Suprapubic skin (tissue), 4 donors: ENCODE measurements around the gene APOB.

Experiments used
- EP300 ChIP-seq: sonication (generic); formaldehyde crosslinking; IDR thresholded peaks from one replicate; pipeline ENCODE4 v1.6.1; 2017; ENCODE audit warnings: antibody characterized with exemption
- POLR2A ChIP-seq, 2 donors: fragments of 450-650 bp; IDR thresholded peaks; one replicate each; pipeline ENCODE4 v1.6.1; 2017; ENCODE audit warnings: antibody characterized with exemption in 2 of 2, mild to moderate bottlenecking in 2 of 2, moderate library complexity in 2 of 2
- POLR2AphosphoS5 ChIP-seq, 3 donors: sonication (generic); formaldehyde crosslinking; IDR thresholded peaks; one replicate each; pipeline ENCODE4 v1.6.1; 2017; ENCODE audit warnings: antibody characterized with exemption in 3 of 3
- TF ChIP-seq, protein P1 (sequence below), 2 donors: fragments of 200-600 bp in 1 of 2; fragments of 450-650 bp in 1 of 2; sonication (generic) in 1 of 2; IDR thresholded peaks; one replicate each; pipeline ENCODE4 v1.5.1; 2016 to 2019; ENCODE audit warnings: antibody characterized with exemption in 2 of 2, mild to moderate bottlenecking in 1 of 2, moderate library complexity in 1 of 2

DNA sequence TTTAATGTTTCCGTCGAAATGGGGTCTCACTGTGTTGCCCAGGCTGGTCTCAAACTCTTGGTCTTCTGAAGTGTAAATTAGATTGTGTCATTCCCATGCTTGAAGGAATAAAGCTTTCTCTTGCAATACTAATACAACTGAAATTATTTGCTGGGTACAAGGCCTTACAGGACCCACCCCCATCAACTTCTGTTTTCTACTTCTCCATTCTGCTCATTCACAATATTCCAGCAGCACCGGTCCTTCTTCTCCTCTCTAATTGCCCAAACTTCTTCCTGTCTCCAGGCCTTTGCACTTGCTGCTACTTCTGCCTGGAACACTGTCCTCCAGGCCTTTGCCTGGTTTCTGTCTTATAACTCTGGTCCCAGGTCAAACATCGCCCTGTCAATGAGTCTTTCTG is 73.8 kb downstream of the APOB start:
- TF ChIP-seq, protein P1, sequence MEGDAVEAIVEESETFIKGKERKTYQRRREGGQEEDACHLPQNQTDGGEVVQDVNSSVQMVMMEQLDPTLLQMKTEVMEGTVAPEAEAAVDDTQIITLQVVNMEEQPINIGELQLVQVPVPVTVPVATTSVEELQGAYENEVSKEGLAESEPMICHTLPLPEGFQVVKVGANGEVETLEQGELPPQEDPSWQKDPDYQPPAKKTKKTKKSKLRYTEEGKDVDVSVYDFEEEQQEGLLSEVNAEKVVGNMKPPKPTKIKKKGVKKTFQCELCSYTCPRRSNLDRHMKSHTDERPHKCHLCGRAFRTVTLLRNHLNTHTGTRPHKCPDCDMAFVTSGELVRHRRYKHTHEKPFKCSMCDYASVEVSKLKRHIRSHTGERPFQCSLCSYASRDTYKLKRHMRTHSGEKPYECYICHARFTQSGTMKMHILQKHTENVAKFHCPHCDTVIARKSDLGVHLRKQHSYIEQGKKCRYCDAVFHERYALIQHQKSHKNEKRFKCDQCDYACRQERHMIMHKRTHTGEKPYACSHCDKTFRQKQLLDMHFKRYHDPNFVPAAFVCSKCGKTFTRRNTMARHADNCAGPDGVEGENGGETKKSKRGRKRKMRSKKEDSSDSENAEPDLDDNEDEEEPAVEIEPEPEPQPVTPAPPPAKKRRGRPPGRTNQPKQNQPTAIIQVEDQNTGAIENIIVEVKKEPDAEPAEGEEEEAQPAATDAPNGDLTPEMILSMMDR (IDR thresholded peaks at IDR 0.05) = no peak
- no peak for TF ChIP-seq EP300
- no peak for TF ChIP-seq POLR2AphosphoS5 (IDR thresholded peaks at IDR 0.05)
- TF ChIP-seq POLR2A (IDR thresholded peaks at IDR 0.05) = no peak
